Cardiac muscle cell (in vitro differentiated cells and primary cell): ENCODE data around the gene GPR152. TPM values are rescaled to one million over a fixed set of nuclear protein-coding genes. Genes with fewer than 3 reads are reported as not detected.
"Not testable (repeated sequence)": the region's sequence is repeated elsewhere in the genome, so short reads cannot be mapped to it uniquely, and the experiment has no call there.

Experiments used
- DNase-seq, 2 donors: peaks; one replicate each; pipeline versions ENCODE4 v3.0.0 to v3.0.0-alpha.2; 2010 to 2017; ENCODE audit warnings: low read depth in 1 of 2, low spot score in 1 of 2
- H3K27ac ChIP-seq: fragments of 200-600 bp; sonication (generic); 2 replicates; pipeline ENCODE4 v1.5.1; 2016
- H3K27me3 ChIP-seq: fragments of 200-600 bp; sonication (generic); 2 replicates; pipeline ENCODE4 v1.6.0; 2016; ENCODE audit warnings: control low read depth
- H3K36me3 ChIP-seq: fragments of 200-600 bp; sonication (generic); 2 replicates; pipeline ENCODE4 v1.5.1; 2016; ENCODE audit warnings: control low read depth
- H3K4me1 ChIP-seq: fragments of 200-600 bp; sonication (generic); 2 replicates; pipeline ENCODE4 v1.8.1; 2017; ENCODE audit warnings: low read depth, mild to moderate bottlenecking, mixed run types
- H3K4me3 ChIP-seq: fragments of 200-600 bp; sonication (generic); 2 replicates; pipeline ENCODE4 v1.5.1; 2016; ENCODE audit warnings: mild to moderate bottlenecking
- H3K9me3 ChIP-seq: fragments of 200-600 bp; sonication (generic); 2 replicates; pipeline ENCODE4 v1.5.1; 2017; ENCODE audit warnings: low read depth, mild to moderate bottlenecking, control low read depth
- polyA plus RNA-seq: library from polyadenylated mRNA; unstranded; fragments of >200 nt; fragmentation: Nextera tagmentation; extraction: Ambion mirVana; gene quantifications from 2 replicates; pipeline ENCODE4 v1.2.1, GENCODE V29; 2016
- total RNA-seq: library from RNA; depleted of rRNA; stranded (reverse); fragments of >200 nt; gene quantifications from 2 replicates; pipeline ENCODE4 v1.2.3, GENCODE V29; 2016
- TF ChIP-seq, protein P1 (sequence below): IDR thresholded peaks from 2 replicates; pipeline ENCODE4 v1.5.1; 2012; ENCODE audit warnings: low read depth, mild to moderate bottlenecking, low read length

Gene GPR152
- total and polyA plus RNA-seq, 2 experiments from 2014 or later, result not detected

DNA sequence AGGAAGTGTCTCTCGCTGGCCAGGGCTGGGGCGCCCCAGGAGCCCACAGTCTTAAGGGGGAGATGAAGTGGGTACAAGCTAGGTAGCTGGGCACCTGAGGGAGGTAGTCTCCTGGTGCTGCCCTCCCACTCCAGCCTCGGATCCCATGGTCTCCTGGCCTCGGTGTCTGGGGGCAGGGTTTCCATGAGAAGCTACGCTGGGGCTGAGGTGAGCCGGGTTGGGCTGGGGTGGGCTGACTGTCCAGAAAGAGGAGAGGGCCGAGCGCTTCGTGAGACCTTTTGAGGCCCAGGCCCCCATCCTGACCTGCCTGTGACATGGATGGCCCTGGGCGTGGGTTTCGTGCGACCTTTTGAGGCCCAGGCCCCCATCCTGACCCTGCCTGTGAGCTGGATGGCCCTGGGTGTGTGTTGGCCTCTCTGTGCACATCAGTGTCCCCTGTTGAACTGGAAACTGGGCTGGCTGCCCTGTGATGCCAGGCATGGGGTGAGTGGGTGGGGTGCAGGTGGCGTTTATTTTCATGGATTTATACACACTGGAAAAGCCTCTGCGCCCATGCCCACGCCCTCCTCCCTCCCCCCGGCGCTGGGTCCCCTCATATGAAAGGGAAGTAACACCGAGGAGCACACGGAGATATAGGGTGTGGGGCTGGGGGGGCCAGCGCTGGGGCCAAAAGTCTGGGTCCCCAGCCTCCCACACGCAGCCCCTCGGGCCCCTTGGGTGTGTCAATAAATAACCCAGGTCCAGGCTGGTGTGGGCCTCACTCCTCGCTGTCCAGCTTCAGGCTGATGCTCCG lies 38.9 kb upstream of the GPR152 start:
- no peak overlapping the region for H3K4me3 ChIP-seq
- peaks cover 8% of the 10 kb centered on the region for H3K36me3 ChIP-seq
- TF ChIP-seq, protein P1, sequence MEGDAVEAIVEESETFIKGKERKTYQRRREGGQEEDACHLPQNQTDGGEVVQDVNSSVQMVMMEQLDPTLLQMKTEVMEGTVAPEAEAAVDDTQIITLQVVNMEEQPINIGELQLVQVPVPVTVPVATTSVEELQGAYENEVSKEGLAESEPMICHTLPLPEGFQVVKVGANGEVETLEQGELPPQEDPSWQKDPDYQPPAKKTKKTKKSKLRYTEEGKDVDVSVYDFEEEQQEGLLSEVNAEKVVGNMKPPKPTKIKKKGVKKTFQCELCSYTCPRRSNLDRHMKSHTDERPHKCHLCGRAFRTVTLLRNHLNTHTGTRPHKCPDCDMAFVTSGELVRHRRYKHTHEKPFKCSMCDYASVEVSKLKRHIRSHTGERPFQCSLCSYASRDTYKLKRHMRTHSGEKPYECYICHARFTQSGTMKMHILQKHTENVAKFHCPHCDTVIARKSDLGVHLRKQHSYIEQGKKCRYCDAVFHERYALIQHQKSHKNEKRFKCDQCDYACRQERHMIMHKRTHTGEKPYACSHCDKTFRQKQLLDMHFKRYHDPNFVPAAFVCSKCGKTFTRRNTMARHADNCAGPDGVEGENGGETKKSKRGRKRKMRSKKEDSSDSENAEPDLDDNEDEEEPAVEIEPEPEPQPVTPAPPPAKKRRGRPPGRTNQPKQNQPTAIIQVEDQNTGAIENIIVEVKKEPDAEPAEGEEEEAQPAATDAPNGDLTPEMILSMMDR, result no peak
- H3K27me3 ChIP-seq, result no peaks in the 10 kb centered on the region
- no peaks in the 10 kb centered on the region for H3K9me3 ChIP-seq
- no peaks in the 10 kb centered on the region for H3K4me1 ChIP-seq
- H3K27ac ChIP-seq, result no peak overlapping the region
- DNase-seq, result no peak

DNA sequence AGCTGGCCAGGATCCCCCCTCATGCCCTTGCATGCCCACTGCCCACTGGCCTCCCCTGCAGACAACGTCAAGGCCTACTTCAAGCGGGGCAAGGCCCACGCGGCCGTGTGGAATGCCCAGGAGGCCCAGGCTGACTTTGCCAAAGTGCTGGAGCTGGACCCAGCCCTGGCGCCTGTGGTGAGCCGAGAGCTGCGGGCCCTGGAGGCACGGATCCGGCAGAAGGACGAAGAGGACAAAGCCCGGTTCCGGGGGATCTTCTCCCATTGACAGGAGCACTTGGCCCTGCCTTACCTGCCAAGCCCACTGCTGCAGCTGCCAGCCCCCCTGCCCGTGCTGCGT lies 38.2 kb upstream of the GPR152 start:
- TF ChIP-seq, protein P1, result no peak
- no peak overlapping the region for H3K27ac ChIP-seq
- no peaks in the 10 kb centered on the region for H3K4me1 ChIP-seq
- H3K36me3 ChIP-seq, result peaks cover 8% of the 10 kb centered on the region
- H3K4me3 ChIP-seq, result no peak overlapping the region
- H3K9me3 ChIP-seq, result no peaks in the 10 kb centered on the region
- DNase-seq, result no peak
- no peaks in the 10 kb centered on the region for H3K27me3 ChIP-seq

DNA sequence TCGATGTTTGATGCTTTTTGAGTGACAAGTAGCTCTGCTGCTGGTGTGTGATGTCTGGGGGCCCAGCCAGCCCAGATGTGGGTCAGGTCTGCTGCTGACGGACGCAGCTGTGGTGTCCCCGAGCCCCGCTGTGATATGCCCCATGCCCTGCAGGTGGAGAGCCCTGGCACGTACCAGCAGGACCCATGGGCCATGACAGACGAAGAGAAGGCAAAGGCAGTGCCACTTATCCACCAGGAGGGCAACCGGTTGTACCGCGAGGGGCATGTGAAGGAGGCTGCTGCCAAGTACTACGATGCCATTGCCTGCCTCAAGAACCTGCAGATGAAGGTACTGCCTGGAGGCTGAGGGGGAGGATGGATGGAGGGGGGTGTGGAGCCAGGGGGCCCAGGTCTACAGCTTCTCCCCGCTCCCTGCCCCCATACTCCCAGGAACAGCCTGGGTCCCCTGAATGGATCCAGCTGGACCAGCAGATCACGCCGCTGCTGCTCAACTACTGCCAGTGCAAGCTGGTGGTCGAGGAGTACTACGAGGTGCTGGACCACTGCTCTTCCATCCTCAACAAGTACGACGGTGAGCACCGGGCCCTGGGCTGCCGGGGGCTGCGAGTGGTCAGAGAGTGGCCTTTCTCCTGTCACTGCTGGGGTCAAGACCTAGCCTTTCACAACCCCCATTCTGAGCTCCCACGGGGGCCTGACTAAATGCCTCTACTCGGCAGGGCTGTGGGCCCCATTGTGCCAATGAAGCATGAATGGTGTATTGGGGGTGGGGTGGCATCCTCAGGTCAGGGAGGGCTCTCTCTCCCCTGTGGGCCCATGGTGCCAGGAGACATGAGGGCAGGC lies 37.6 kb upstream of the GPR152 start:
- Histone ChIP-seq H3K4me3 (no peak overlapping the region), H3K9me3 (no peaks in the 10 kb centered on the region), H3K27ac (no peak overlapping the region), H3K4me1 (no peaks in the 10 kb centered on the region), H3K36me3 (peaks cover 8% of the 10 kb centered on the region), H3K27me3 (no peaks in the 10 kb centered on the region)
- TF ChIP-seq, protein P1, result no peak
- DNase-seq, result no peak

DNA sequence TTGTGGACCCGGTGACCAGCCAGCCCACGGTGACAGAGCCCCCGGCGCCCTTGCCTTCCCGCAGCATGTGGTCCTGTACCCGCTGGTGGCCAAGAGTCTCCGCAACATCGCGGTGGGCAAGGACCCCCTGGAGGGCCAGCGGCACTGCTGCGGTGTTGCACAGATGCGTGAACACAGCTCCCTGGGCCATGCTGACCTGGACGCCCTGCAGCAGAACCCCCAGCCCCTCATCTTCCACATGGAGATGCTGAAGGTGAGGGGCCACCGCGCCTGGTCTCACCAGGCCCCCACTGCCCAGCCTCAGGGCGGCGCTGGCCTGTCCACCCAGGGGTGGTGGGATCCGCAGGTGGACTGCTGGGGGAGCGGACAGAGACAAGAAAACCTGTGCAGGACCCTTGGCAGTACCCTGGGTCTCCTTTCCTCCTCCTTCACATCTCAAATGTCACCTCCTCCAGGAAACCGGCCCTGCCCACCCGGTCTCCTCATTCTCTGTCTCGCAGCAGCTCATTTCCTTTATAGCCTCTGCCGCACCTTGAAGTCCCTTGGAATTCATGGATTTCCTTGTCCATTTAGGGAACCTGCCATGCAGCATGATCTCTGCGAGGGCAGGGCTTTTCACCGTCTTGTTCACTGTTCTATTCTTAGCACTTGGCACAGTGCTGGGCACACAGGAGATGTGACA lies 36.8 kb upstream of the GPR152 start:
- Histone ChIP-seq H3K4me1 (no peaks in the 10 kb centered on the region), H3K9me3 (no peaks in the 10 kb centered on the region), H3K36me3 (peaks cover 8% of the 10 kb centered on the region), H3K27ac (no peak overlapping the region), H3K4me3 (no peak overlapping the region), H3K27me3 (no peaks in the 10 kb centered on the region)
- TF ChIP-seq, protein P1, result no peak
- DNase-seq, result no peak

DNA sequence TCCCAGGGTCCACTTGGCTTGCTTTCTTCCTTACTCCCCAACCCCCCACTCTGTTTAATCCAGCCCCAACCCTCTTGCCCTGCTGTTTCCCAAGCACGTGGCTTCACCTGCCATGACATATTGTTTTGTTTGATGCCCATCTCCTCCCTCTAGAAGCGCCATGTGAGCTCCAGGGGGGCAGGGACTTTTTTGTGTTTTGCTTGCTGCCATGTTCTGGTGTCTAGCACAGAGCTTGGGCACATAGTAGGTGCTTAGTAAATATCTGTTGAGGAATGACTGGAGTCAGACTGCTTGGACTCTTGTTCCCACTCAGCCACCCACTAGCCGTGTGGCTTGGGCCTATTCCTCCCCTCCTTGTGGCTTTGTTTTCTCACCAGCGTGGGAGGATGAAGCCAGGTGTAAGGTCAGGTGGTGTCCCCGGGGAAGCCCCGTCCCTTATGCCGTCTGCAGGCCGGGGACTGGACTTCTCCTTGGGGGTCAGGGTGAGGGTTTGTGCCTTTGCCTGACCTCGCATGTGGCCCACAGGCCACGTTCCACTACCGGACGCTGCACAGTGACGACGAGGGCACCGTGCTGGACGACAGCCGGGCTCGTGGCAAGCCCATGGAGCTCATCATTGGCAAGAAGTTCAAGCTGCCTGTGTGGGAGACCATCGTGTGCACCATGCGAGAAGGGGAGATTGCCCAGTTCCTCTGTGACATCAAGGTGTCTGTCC lies 34.1 kb upstream of the GPR152 start:
- no peak for DNase-seq
- no peaks in the 10 kb centered on the region for H3K27me3 ChIP-seq
- H3K27ac ChIP-seq, result no peak overlapping the region
- TF ChIP-seq, protein P1, result no peak
- H3K4me1 ChIP-seq, result no peaks in the 10 kb centered on the region
- H3K36me3 ChIP-seq, result peaks cover 3% of the 10 kb centered on the region
- H3K9me3 ChIP-seq, result no peaks in the 10 kb centered on the region
- H3K4me3 ChIP-seq, result no peak overlapping the region

DNA sequence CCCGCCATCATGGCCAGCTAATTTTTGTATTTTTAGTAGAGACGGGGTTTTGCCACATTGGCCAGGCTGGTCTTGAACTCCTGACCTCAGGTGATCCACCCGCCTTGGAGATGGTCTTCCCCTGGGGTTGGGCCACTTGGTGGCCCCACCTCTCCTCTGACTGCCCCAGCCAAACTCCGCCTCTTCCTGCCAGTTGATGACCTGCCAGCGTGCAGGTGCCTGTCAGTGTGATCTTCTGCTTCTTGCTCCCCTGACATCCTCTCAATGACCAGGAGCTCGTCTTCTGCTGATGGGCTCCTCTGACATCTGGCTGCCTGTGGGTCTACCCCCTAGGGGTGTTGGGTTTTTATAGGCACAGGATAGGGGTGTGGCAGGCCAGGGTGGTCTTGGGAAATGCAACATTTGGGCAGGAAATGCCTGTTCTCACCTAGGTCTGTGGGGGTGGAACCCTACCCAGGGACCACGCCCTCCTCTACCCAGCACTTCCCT lies 33.4 kb upstream of the GPR152 start:
- H3K27me3 ChIP-seq, H3K4me3 ChIP-seq, H3K27ac ChIP-seq, H3K36me3 ChIP-seq, DNase-seq, H3K9me3 ChIP-seq, H3K4me1 ChIP-seq: not testable (repeated sequence)
